Nucleus accumbens (tissue), 56 donors: ENCODE data around the gene ZNF584.

Experiments
- DNase-seq, 56 donors: peaks; one replicate each; lab custom pipeline; 2025; lab: John Stamatoyannopoulos, UW

ZNF584 gene

GRCh38 chr19:58385313-58385890, 23.0 kb upstream of the ZNF584 start:
- DNase-seq: no peak

DNA sequence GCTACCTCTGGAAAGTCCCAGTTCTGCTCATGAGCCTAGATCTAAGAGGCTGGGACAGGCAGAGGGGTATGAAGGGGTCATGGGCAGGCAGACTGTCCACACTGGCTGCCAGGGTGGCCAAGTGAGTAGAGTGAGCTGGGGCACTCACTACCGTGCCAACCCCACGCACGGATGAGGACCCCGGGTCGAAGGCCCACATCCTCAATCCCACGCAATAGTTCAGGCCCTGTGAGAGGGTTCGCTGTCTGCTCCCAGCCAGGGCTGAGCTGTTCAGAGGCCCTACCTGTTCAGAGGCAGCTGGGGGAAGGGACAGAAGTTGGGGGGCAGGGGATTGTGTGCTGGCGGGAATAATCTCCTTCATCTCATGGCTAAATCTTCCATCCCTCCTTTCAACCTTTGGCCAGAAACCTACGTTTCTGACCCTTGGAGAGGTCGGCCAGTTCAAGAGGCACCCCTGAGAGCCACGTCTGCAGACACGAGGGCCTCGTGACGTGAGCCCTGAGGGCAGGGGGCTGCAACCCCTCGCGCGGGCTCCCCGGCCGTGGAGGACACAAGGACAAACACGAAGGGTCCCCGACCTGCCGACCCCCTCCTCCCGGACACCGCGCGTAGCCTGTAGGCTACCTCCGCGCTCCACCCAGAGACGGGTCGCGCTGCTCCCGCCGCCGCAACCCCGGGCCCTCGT, 22.4 kb upstream of the ZNF584 start:
- peak in 2 of 56 donors; percentile 21 to 43 for DNase-seq

DNA sequence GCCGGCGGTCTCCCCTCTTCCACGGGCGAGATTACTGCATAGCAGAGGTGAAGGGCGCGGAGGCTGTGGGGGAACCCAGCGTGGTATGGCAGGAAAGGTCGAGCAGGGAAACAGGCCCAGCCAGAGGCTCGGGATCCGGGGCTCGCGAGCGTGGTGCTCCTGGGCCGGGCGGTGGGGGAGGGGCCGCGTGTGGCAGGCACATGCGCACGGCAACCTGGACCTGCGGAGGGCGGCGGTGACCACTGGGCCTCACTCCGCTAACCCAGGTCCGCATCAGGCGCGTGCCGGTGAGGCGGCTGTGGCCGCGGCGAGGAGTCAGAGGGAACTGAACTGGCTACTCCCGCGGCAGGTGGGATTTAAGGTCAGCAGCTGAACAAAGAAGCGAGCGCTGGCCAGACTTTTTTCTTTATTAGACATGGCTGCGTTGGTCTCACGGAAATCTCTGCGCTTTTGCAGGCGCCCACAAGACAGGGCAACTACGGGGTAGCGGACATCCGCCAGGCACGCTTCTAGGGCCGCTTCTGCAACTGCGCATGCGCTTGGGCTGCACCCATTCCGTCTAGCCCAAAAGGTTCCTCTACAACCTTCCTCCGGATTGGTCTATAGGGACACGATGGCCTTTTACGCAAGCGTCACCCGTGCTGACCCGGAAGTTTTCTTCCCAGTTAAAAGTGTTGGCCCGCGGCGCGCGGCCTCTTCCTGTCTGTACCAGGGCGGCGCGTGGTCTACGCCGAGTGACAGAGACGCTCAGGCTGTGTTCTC, 21.7 kb upstream of the ZNF584 start, which contains the start of gene RPS5:
Gene RPS5, plus strand, starts transcription at position 694 of the 762 bp plus-strand sequence. CDS start 869 bp downstream, outside the sequence.
- peak; percentile 75 to 98 (median 94) for DNase-seq

DNA sequence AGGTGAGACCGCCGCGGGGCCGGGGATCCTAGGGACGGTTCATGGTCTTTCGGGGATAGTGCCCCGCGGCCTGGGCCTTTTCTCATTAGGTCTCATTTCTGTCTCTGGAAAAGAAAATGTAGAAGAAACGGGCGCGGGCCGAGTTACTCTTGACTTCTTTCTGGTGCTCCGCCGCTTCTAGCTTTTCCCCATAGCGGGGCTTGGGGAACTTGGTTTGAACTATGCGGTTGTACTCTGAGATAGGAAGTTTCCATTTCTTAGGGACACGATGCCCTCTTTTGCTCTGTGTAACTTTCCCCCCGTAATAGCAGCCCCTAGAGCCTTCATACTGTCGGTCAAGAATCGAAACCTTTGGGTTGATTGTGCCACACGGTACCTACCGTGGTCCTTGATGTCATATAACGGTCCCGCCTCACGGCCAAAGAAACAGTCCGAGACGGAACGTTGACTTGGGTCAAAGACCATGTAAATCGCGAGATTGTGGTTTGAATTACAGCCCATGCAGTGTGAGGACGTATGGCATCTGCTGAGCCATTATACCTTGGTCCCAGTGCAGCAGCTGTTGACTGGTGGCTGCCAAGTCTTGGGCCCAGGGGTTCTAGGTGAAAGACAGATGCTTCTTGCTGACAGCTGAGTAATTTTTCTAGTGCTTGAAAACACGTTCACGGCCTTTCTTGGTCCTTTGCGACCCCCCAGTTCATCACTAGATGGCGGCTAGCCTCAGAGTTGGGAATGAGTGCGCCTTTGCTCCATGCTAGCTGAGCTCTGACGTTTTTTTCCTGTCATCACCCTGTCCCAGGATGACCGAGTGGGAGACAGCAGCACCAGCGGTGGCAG, 20.9 kb upstream of the ZNF584 start:
- DNase-seq: no peak

- no peak for DNase-seq
Observed at GRCh38 chr19:58388175-58388526, 20.3 kb upstream of the ZNF584 start.

GRCh38 chr19:58392945-58393724, 15.3 kb upstream of the ZNF584 start:
- no peak for DNase-seq

- no peak for DNase-seq
Observed at GRCh38 chr19:58393725-58394033, 14.8 kb upstream of the ZNF584 start.

- DNase-seq: no peak
Observed at GRCh38 chr19:58394821-58395219, 13.6 kb upstream of the ZNF584 start.

DNA sequence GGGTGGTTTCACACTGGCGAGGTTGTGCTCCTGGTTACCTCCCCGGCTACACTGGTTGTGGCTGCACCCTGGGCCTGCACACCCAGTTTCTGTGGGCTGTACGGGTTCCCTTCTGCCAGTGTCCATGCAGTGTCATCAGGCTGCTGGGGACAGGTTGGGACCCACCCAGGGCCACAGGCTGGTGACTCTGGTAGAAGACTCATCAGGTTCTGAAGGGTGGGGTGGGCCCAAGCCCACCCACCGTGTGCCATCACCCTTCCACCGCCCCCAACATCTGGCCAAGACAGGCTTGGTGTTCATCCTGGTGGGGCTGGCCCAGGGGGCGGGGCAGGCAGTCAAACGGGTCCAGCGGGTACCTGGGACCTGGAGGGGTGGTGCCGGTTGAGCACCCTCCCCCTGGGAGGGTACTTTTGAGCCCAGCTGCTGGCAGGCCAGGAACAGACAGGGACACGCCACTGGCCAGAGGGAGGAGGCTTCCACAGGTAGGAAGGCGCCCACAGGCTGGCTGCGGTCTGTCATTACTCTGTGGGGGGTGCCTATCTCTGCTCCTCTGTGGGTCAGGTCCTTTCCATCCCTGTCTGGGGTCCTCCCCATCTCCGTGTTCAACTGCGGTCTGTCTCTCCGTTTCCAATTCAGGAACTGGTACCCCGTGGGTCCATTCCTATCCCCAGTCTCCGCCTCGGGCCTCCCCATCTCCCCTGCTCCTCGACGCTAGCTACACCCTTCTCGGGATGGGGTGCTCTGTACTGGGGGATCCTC, 13.1 kb upstream of the ZNF584 start, which contains the start of gene RNF225:
Gene RNF225, plus strand, starts transcription at position 437 of the 759 bp plus-strand sequence. CDS start 434 bp downstream, outside the sequence.
- DNase-seq: no peak

DNA sequence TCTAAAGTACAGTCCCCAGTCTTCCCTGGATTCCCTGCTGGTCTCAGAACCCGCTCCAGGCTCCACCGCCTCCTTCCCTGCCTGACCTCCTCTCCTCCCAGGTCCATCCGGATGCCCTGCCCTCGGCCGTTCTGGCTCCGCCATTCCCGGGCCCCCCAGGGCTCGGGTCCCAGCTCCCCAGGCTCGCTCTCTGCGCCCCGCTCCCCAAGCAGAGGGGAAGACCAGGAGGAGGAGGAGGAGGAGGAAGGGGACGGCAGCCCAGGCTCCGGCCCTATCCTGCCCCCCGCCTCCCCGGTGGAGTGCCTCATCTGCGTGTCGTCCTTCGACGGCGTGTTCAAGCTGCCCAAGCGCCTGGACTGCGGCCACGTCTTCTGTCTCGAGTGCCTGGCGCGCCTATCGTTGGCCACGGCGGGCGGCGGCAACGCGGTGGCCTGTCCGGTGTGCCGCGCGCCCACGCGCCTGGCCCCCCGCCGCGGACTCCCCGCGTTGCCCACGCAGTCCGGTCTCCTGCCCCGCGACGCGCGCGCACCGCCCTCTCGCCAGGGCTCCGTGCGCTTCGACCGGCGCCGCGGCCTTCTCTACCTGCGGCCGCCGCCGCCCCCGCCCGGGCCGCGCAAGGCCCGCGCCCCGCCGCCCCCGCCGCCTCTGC, 12.3 kb upstream of the ZNF584 start:
- DNase-seq: no peak

DNA sequence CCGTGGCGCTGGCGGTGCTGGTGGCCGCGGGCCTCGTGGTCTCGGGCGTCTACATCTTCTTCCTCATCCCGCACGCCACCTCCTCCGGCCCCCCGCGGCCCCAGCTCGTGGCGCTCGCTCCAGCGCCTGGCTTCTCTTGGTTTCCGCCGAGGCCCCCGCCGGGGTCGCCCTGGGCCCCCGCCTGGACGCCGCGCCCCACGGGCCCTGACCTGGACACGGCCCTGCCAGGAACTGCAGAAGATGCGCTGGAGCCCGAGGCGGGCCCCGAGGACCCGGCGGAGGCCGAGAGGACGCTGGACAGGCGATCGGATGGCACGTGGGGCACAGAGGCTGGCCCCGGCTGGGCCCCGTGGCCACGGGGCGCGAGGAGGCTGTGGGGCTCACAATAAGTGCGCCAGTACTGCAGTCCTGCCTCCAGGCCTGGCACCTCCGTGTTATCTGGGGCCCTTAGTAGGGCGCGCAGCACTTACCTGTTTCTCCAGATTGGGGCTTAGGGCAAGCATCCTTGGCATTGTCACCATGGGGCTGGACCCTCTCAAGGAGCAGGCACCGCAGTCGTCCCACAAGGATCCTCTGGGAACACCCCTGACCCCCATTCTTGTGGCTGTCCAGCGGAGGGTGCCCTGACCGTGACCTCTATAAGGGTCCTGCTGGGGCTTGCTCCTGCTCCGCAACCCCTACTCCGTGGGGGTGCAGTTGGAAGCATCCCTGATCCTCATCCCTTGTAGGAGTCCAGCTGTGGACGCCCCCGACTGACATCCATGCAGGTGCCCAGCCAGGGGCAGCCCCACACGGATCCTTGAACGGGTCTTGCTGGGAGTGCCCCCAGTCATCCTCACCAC, 11.5 kb upstream of the ZNF584 start:
- no peak for DNase-seq

- DNase-seq: no peak
Observed at GRCh38 chr19:58397533-58398037, 10.9 kb upstream of the ZNF584 start.

GRCh38 chr19:58398087-58398486, 10.4 kb upstream of the ZNF584 start:
- DNase-seq: no peak

- DNase-seq: no peak
Observed at GRCh38 chr19:58398545-58398944, 9.9 kb upstream of the ZNF584 start.

DNA sequence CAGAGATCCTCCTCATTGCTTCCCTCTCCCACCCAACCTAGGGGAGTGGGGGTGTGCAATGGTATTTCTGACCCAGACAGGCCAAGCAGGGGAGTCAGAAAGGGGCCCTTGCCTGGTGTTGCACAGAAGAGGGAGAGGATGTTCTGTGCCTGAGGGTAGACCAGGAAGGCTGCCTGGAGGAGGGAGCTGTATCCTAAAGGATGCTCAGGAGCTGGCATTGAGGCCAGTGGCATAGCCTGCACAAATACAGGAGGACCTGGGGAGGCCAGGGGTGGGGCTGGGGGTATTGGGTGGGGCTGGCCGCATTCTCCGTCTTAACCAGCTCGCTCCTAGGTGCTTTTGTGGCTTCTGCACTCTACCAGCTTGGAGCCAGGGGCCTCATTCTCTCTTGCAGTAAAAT, 8.5 kb upstream of the ZNF584 start:
- DNase-seq: no peak

DNA sequence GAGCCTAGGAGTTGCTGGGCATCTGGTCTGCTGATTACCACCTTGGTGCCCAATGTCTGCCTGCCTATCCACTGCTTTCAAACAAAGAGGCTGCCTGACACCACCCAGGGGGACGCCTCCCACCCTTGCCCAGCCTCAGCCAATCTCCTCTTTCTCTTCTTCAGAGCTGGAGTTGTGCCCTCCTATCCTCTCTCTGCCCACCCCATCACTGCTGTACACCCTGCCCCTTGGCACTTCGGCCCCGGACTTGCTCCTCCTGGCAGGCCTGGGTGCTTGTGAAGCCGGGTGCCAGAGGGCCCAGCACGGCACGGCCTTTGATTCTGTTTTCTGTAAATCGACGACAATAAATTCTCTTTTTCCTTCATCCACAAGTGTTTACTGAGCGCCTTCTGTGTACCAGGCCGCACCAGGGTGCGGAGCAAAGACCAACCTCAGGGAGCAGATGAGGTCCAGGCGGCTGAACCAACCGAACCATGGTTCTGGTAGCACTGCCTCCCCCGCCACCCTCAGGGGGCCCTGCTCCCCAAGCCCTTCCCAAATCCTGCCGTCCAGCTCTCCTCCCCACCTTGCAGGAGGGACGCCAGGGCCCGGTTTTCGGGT, 8.0 kb upstream of the ZNF584 start:
- DNase-seq: peak in 14 of 56 donors; percentile 7 to 45 (median 28)
